ENCODE data around the gene PPFIA3.

GRCh38 chr19:49157445-49158224, 38.3 kb downstream of the PPFIA3 start, which contains the start of gene TRPM4:
- TF ChIP-seq, protein P1, sequence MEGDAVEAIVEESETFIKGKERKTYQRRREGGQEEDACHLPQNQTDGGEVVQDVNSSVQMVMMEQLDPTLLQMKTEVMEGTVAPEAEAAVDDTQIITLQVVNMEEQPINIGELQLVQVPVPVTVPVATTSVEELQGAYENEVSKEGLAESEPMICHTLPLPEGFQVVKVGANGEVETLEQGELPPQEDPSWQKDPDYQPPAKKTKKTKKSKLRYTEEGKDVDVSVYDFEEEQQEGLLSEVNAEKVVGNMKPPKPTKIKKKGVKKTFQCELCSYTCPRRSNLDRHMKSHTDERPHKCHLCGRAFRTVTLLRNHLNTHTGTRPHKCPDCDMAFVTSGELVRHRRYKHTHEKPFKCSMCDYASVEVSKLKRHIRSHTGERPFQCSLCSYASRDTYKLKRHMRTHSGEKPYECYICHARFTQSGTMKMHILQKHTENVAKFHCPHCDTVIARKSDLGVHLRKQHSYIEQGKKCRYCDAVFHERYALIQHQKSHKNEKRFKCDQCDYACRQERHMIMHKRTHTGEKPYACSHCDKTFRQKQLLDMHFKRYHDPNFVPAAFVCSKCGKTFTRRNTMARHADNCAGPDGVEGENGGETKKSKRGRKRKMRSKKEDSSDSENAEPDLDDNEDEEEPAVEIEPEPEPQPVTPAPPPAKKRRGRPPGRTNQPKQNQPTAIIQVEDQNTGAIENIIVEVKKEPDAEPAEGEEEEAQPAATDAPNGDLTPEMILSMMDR (IDR thresholded peaks at IDR 0.05), result no peak
- TF ChIP-seq POLR2A (IDR thresholded peaks at IDR 0.05), result peak in 3 of 4 donors; percentile 53 to 82 (median 66)

All from esophagus squamous epithelium (tissue), 4 donors.